ENCODE data around the gene SKAP1.
A peak's percentile ranks its signal among the peaks of the same experiment; 100 is the strongest.
"Not testable (repeated sequence)": the region's sequence is repeated elsewhere in the genome, so short reads cannot be mapped to it uniquely, and the experiment has no call there.

The SKAP1 gene

GRCh38 chr17:48278760-48279491, 151.1 kb downstream of the SKAP1 start:
- no peak for DNase-seq

- DNase-seq = no peak
Measured at GRCh38 chr17:48276776-48277175, 153.2 kb downstream of the SKAP1 start.

- no peak for DNase-seq
Measured at GRCh38 chr17:48270899-48271298, 159.1 kb downstream of the SKAP1 start.

- no peak for DNase-seq
Measured at GRCh38 chr17:48269209-48269608, 160.8 kb downstream of the SKAP1 start.

- DNase-seq = no peak
Measured at GRCh38 chr17:48263731-48264035, 166.3 kb downstream of the SKAP1 start.

GRCh38 chr17:48262982-48263730, 166.9 kb downstream of the SKAP1 start:
- DNase-seq = peak in 1 of 6 experiments; percentile 3

- no peak for DNase-seq
Measured at GRCh38 chr17:48261297-48261880, 168.6 kb downstream of the SKAP1 start.

- DNase-seq = no peak
Measured at GRCh38 chr17:48259694-48260291, 170.2 kb downstream of the SKAP1 start.

- DNase-seq = no peak
Measured at GRCh38 chr17:48258331-48258730, 171.7 kb downstream of the SKAP1 start.

GRCh38 chr17:48255759-48256158, 174.3 kb downstream of the SKAP1 start:
- DNase-seq = no peak

- DNase-seq = no peak
Measured at GRCh38 chr17:48254896-48255295, 175.1 kb downstream of the SKAP1 start.

GRCh38 chr17:48253975-48254374, 176.0 kb downstream of the SKAP1 start:
- DNase-seq = no peak

- DNase-seq = no peak
Measured at GRCh38 chr17:48251950-48252349, 178.1 kb downstream of the SKAP1 start.

GRCh38 chr17:48250949-48251348, 179.1 kb downstream of the SKAP1 start:
- no peak for DNase-seq

- not testable (repeated sequence) for DNase-seq
Measured at GRCh38 chr17:48250059-48250458, 180.0 kb downstream of the SKAP1 start.

- no peak for DNase-seq
Measured at GRCh38 chr17:48247603-48248002, 182.4 kb downstream of the SKAP1 start.

- no peak for DNase-seq
Measured at GRCh38 chr17:48247038-48247437, 183.0 kb downstream of the SKAP1 start.

GRCh38 chr17:48246612-48247011, 183.4 kb downstream of the SKAP1 start:
- no peak for DNase-seq

- DNase-seq = not testable (repeated sequence)
Measured at GRCh38 chr17:48245465-48246033, 184.5 kb downstream of the SKAP1 start.

GRCh38 chr17:48244814-48245213, 185.2 kb downstream of the SKAP1 start:
- DNase-seq = no peak

GRCh38 chr17:48244121-48244711, 185.8 kb downstream of the SKAP1 start:
- peak in 2 of 6 experiments; percentile 2 to 14 for DNase-seq

- DNase-seq = no peak
Measured at GRCh38 chr17:48241770-48242497, 188.1 kb downstream of the SKAP1 start.

Measured in stimulated activated naive CD4-positive, alpha-beta T cell (primary cell).